ENCODE measurements around the gene MYCN.

Gene MYCN

GRCh38 chr2:15932394-15933183, 7.8 kb upstream of the MYCN start:
- DNase-seq = no peak

- DNase-seq = no peak
These were observed 7.0 kb upstream of the MYCN start for GRCh38 chr2:15933184-15933845.

- DNase-seq = no peak
These were observed 5.9 kb upstream of the MYCN start for GRCh38 chr2:15934291-15934945.

GRCh38 chr2:15935189-15935588, 5.2 kb upstream of the MYCN start:
- DNase-seq = no peak

GRCh38 chr2:15935675-15936074, 4.7 kb upstream of the MYCN start:
- DNase-seq = no peak

GRCh38 chr2:15936277-15937104, 3.9 kb upstream of the MYCN start:
- DNase-seq = no peak

GRCh38 chr2:15937105-15937881, 3.1 kb upstream of the MYCN start:
- no peak for DNase-seq

- DNase-seq = no peak
These were observed 2.2 kb upstream of the MYCN start for GRCh38 chr2:15937882-15938802.

GRCh38 chr2:15938803-15939555, 1.4 kb upstream of the MYCN start:
- no peak for DNase-seq

- DNase-seq = peak; percentile 56
These were observed 845 bp upstream of the MYCN start for GRCh38 chr2:15939556-15939853.

- no peak for DNase-seq
These were observed 521 bp downstream of the MYCN start for GRCh38 chr2:15940661-15941480.

- DNase-seq = peak; percentile 16
These were observed 1.1 kb downstream of the MYCN start for GRCh38 chr2:15941481-15941850.

- DNase-seq = peak; percentile 12
These were observed 1.7 kb downstream of the MYCN start for GRCh38 chr2:15941871-15942710.

GRCh38 chr2:15942711-15943345, 2.5 kb downstream of the MYCN start:
- no peak for DNase-seq

- DNase-seq = peak; percentile 25
These were observed 3.3 kb downstream of the MYCN start for GRCh38 chr2:15943378-15944280.

- DNase-seq = no peak
These were observed 4.1 kb downstream of the MYCN start for GRCh38 chr2:15944325-15945017.
